ENCODE results near the gene FAM222A. TPM values are rescaled to one million over a fixed set of nuclear protein-coding genes. Genes with fewer than 3 reads are reported as not detected.

The FAM222A gene
- total RNA-seq, 5 donors from 2014 or later (not counting 1 experiment from before 2014, with no cell fraction given): 0.95 to 4.2 (median 1.6) TPM

- H3K4me1 Mint-ChIP-seq: no peaks in the 10 kb centered on the region
- ChIA-PET CTCF (interaction anchor here in 1 of 2 donors (0.7 kb wide), 1 partner anchor 240 kb away, joined by 3 read pairs; no protein-coding TSS in a partner anchor), POLR2A (no interaction called here)
- peaks cover 0 to 32% of the 10 kb centered on the region in 2 experiments for H3K27me3 ChIP-seq (replicated peaks in 1 of 2; ENCODE audit: control insufficient read depth in 2 of 2, extremely low read depth in 1 of 2, insufficient read depth in 2 of 2, low read length in 1 of 2)
- no peaks in the 10 kb centered on the region for H3K9me3 ChIP-seq
- no peak overlapping the region for H3K4me3 Mint-ChIP-seq
- ATAC-seq (replicated peaks in 1 of 4): no peak
- no peak overlapping the region for H3K27ac Mint-ChIP-seq
- H3K36me3 Mint-ChIP-seq: no peaks in the 10 kb centered on the region
- H3K4me3 ChIP-seq (ENCODE audit: control insufficient read depth in 1 of 2, extremely low read depth in 1 of 2, low read length in 1 of 2): no peak overlapping the region
- WGBS (ENCODE audit: insufficient coverage): 94% methylated on average over 2 of the region's 2 CpGs
- H3K27ac ChIP-seq (ENCODE audit: low read length): no peak overlapping the region
- DNase-seq: no peak
- H3K27me3 Mint-ChIP-seq: peaks cover 5 to 22% of the 10 kb centered on the region in 2 donors
- H3K4me1 ChIP-seq (ENCODE audit: control insufficient read depth in 1 of 2, extremely low read depth in 1 of 2, insufficient read depth in 2 of 2, low read length in 2 of 2): no peaks in the 10 kb centered on the region
- H3K9me3 Mint-ChIP-seq: no peaks in the 10 kb centered on the region
- H3K36me3 ChIP-seq (ENCODE audit: control insufficient read depth in 2 of 2, extremely low read depth in 1 of 2, insufficient read depth in 1 of 2, low read length in 1 of 2): no peaks in the 10 kb centered on the region
These were observed 39.7 kb upstream of the FAM222A start for GRCh38 chr12:109673884-109674283.

GRCh38 chr12:109675411-109675810, 38.2 kb upstream of the FAM222A start:
- WGBS (ENCODE audit: insufficient coverage): 75% methylated on average over 3 of the region's 6 CpGs
- Mint-ChIP-seq H3K36me3 (no peaks in the 10 kb centered on the region), H3K27me3 (peaks cover 0 to 11% of the 10 kb centered on the region in 2 donors), H3K27ac (no peak overlapping the region), H3K4me1 (no peaks in the 10 kb centered on the region), H3K9me3 (no peaks in the 10 kb centered on the region), H3K4me3 (no peak overlapping the region)
- Histone ChIP-seq H3K9me3 (no peaks in the 10 kb centered on the region), H3K27ac (ENCODE audit: low read length) (no peak overlapping the region), H3K27me3 (replicated peaks in 1 of 2; ENCODE audit: control insufficient read depth in 2 of 2, extremely low read depth in 1 of 2, insufficient read depth in 2 of 2, low read length in 1 of 2) (peaks cover 2 to 26% of the 10 kb centered on the region in 2 experiments), H3K4me3 (ENCODE audit: control insufficient read depth in 1 of 2, extremely low read depth in 1 of 2, low read length in 1 of 2) (no peak overlapping the region), H3K4me1 (ENCODE audit: control insufficient read depth in 1 of 2, extremely low read depth in 1 of 2, insufficient read depth in 2 of 2, low read length in 2 of 2) (no peaks in the 10 kb centered on the region), H3K36me3 (ENCODE audit: control insufficient read depth in 2 of 2, extremely low read depth in 1 of 2, insufficient read depth in 1 of 2, low read length in 1 of 2) (no peaks in the 10 kb centered on the region)
- POLR2A ChIA-PET: no interaction called here
- CTCF ChIA-PET: no interaction called here
- DNase-seq: no peak
- no peak for ATAC-seq (replicated peaks in 1 of 4)

GRCh38 chr12:109677279-109677691, 36.3 kb upstream of the FAM222A start:
- H3K4me3 Mint-ChIP-seq: no peak overlapping the region
- CTCF ChIA-PET: no interaction called here
- H3K9me3 Mint-ChIP-seq: no peaks in the 10 kb centered on the region
- no peak for DNase-seq
- POLR2A ChIA-PET: no interaction called here
- H3K9me3 ChIP-seq: no peaks in the 10 kb centered on the region
- H3K4me3 ChIP-seq (ENCODE audit: control insufficient read depth in 1 of 2, extremely low read depth in 1 of 2, low read length in 1 of 2): no peak overlapping the region
- no peaks in the 10 kb centered on the region for H3K36me3 Mint-ChIP-seq
- H3K27ac ChIP-seq (ENCODE audit: low read length): no peak overlapping the region
- WGBS (ENCODE audit: insufficient coverage): 60% methylated on average over 8 of the region's 12 CpGs
- no peaks in the 10 kb centered on the region for H3K4me1 ChIP-seq (ENCODE audit: control insufficient read depth in 1 of 2, extremely low read depth in 1 of 2, insufficient read depth in 2 of 2, low read length in 2 of 2)
- peaks cover 2 to 19% of the 10 kb centered on the region in 2 experiments for H3K27me3 ChIP-seq (replicated peaks in 1 of 2; ENCODE audit: control insufficient read depth in 2 of 2, extremely low read depth in 1 of 2, insufficient read depth in 2 of 2, low read length in 1 of 2)
- H3K4me1 Mint-ChIP-seq: no peaks in the 10 kb centered on the region
- peaks cover 0 to 6% of the 10 kb centered on the region in 2 donors for H3K27me3 Mint-ChIP-seq
- ATAC-seq (replicated peaks in 1 of 4): no peak
- H3K36me3 ChIP-seq (ENCODE audit: control insufficient read depth in 2 of 2, extremely low read depth in 1 of 2, insufficient read depth in 1 of 2, low read length in 1 of 2): no peaks in the 10 kb centered on the region
- H3K27ac Mint-ChIP-seq: no peak overlapping the region

- ChIA-PET CTCF (interaction anchor here in 1 of 2 donors (0.6 kb wide), 1 partner anchor 445 kb away, joined by 5 read pairs; the partner anchor contains the start of gene IFT81), POLR2A (no interaction called here)
- Mint-ChIP-seq H3K27me3 (peaks cover 6 to 9% of the 10 kb centered on the region in 2 donors), H3K27ac (no peak overlapping the region), H3K36me3 (no peaks in the 10 kb centered on the region), H3K4me1 (no peaks in the 10 kb centered on the region), H3K4me3 (no peak overlapping the region), H3K9me3 (no peaks in the 10 kb centered on the region)
- ATAC-seq (replicated peaks in 1 of 4) (no peak), DNase-seq (no peak)
- no peaks in the 10 kb centered on the region for H3K36me3 ChIP-seq (ENCODE audit: control insufficient read depth in 2 of 2, extremely low read depth in 1 of 2, insufficient read depth in 1 of 2, low read length in 1 of 2)
- H3K27ac ChIP-seq (ENCODE audit: low read length): no peak overlapping the region
- no peak overlapping the region for H3K4me3 ChIP-seq (ENCODE audit: control insufficient read depth in 1 of 2, extremely low read depth in 1 of 2, low read length in 1 of 2)
- H3K27me3 ChIP-seq (replicated peaks in 1 of 2; ENCODE audit: control insufficient read depth in 2 of 2, extremely low read depth in 1 of 2, insufficient read depth in 2 of 2, low read length in 1 of 2): peaks cover 2 to 19% of the 10 kb centered on the region in 2 experiments
- H3K9me3 ChIP-seq: no peaks in the 10 kb centered on the region
- 20% methylated on average over 5 of the region's 7 CpGs for WGBS (ENCODE audit: insufficient coverage)
- no peaks in the 10 kb centered on the region for H3K4me1 ChIP-seq (ENCODE audit: control insufficient read depth in 1 of 2, extremely low read depth in 1 of 2, insufficient read depth in 2 of 2, low read length in 2 of 2)
These were observed 34.9 kb upstream of the FAM222A start for GRCh38 chr12:109678719-109679118.

DNA sequence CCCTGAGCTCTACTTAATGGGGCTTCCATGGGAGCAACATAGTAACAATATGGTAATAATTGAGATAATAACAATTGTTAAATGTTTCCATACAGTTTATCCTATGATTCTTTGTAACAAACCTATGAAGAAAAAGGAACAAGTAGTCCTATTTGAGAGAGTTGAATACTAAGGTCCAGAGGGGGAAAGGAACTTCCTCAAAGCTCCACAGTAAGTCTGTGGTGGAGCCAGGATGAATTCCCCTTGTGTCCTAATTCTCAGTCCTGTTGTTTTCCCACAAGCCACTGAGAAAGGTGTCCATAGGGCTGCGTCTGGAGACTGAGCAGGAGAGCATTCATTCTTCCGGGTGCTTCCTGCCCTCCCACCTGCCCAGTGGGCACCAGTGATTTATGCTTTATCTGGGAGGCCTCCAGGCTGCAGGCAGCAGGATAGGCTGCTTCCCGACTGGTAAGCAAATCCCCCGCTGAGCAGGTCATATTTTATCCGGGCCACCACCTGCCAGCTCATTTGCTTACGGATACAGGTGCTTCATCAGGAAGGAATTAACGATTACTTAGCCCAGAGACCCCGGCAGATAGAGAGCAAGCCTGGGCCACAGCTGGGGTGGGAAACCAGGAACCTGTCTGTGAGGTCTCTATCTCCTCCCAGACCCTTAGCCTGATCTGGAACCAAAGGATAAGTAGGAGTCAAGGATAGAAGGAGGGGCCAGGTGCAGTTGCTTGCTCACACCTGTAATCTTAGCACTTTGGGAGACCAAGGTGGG, 33.9 kb upstream of the FAM222A start:
- H3K4me1 Mint-ChIP-seq: no peaks in the 10 kb centered on the region
- Histone ChIP-seq H3K4me1 (ENCODE audit: control insufficient read depth in 1 of 2, extremely low read depth in 1 of 2, insufficient read depth in 2 of 2, low read length in 2 of 2) (no peaks in the 10 kb centered on the region), H3K4me3 (ENCODE audit: control insufficient read depth in 1 of 2, extremely low read depth in 1 of 2, low read length in 1 of 2) (no peak overlapping the region), H3K27me3 (replicated peaks in 1 of 2; ENCODE audit: control insufficient read depth in 2 of 2, extremely low read depth in 1 of 2, insufficient read depth in 2 of 2, low read length in 1 of 2) (peaks cover 2 to 19% of the 10 kb centered on the region in 2 experiments), H3K36me3 (ENCODE audit: control insufficient read depth in 2 of 2, extremely low read depth in 1 of 2, insufficient read depth in 1 of 2, low read length in 1 of 2) (no peaks in the 10 kb centered on the region), H3K27ac (ENCODE audit: low read length) (no peak overlapping the region), H3K9me3 (no peaks in the 10 kb centered on the region)
- H3K36me3 Mint-ChIP-seq: no peaks in the 10 kb centered on the region
- H3K27me3 Mint-ChIP-seq: peaks cover 9 to 10% of the 10 kb centered on the region in 2 donors
- DNase-seq (no peak), ATAC-seq (replicated peaks in 1 of 4) (no peak)
- ChIA-PET CTCF (no interaction called here), POLR2A (no interaction called here)
- H3K9me3 Mint-ChIP-seq: no peaks in the 10 kb centered on the region
- H3K27ac Mint-ChIP-seq: no peak overlapping the region
- no peak overlapping the region for H3K4me3 Mint-ChIP-seq
- WGBS (ENCODE audit: insufficient coverage): 50% methylated on average over 8 of the region's 8 CpGs

DNA sequence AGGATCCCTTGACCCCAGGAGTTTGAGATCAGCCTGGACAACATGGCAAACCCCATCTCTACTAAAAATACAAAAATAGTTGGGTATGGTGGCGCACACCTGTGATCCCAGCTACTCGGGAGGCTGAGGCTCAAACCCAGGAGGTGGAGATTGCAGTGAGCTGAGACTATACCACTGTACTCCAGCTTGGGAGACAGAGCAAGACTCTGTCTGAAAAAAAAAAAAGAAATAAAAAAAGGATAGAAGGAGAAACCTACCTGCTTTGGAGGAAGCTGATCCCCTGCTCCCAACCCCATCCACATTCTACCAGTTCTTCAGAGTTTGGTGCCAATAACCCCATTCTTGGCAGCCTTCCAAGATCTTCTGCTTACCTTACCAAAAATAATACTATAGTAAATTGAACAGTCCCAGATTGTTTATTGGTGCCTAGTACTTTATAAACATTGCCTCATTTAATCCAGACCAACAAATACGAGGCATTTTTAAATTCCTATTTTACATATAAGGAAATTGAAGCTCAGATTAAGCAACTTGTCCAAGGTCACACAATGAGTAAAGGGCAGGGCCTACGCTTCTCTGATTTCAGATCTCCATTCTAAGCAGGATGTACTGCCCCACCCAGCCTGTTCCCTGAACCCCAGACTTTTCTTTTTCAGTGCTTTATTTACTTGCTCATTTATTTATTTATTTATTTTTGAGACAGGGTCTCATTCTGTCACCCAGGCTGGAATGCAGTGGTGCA, 33.2 kb upstream of the FAM222A start:
- no peak overlapping the region for H3K4me3 Mint-ChIP-seq
- H3K9me3 ChIP-seq: no peaks in the 10 kb centered on the region
- H3K4me1 Mint-ChIP-seq: no peaks in the 10 kb centered on the region
- DNase-seq (no peak), ATAC-seq (replicated peaks in 1 of 4) (no peak)
- H3K4me1 ChIP-seq (ENCODE audit: control insufficient read depth in 1 of 2, extremely low read depth in 1 of 2, insufficient read depth in 2 of 2, low read length in 2 of 2): no peaks in the 10 kb centered on the region
- no peak overlapping the region for H3K27ac ChIP-seq (ENCODE audit: low read length)
- ChIA-PET CTCF (interaction anchor here in 1 of 2 donors (0.6 kb wide), 1 partner anchor 65 kb away, joined by 3 read pairs; no protein-coding TSS in a partner anchor), POLR2A (no interaction called here)
- H3K27me3 ChIP-seq (replicated peaks in 1 of 2; ENCODE audit: control insufficient read depth in 2 of 2, extremely low read depth in 1 of 2, insufficient read depth in 2 of 2, low read length in 1 of 2): peaks cover 2 to 17% of the 10 kb centered on the region in 2 experiments
- no peak overlapping the region for H3K27ac Mint-ChIP-seq
- H3K36me3 ChIP-seq (ENCODE audit: control insufficient read depth in 2 of 2, extremely low read depth in 1 of 2, insufficient read depth in 1 of 2, low read length in 1 of 2): no peaks in the 10 kb centered on the region
- no CpG with 5 or more reads among the region's 4 CpGs for WGBS (ENCODE audit: insufficient coverage)
- H3K4me3 ChIP-seq (ENCODE audit: control insufficient read depth in 1 of 2, extremely low read depth in 1 of 2, low read length in 1 of 2): no peak overlapping the region
- no peaks in the 10 kb centered on the region for H3K36me3 Mint-ChIP-seq
- H3K27me3 Mint-ChIP-seq: peaks cover 9 to 10% of the 10 kb centered on the region in 2 donors
- no peaks in the 10 kb centered on the region for H3K9me3 Mint-ChIP-seq
